ENCODE data around the gene DYNLT4.
"Not testable (repeated sequence)": the region's sequence is repeated elsewhere in the genome, so short reads cannot be mapped to it uniquely, and the experiment has no call there.

DYNLT4 gene

DNA sequence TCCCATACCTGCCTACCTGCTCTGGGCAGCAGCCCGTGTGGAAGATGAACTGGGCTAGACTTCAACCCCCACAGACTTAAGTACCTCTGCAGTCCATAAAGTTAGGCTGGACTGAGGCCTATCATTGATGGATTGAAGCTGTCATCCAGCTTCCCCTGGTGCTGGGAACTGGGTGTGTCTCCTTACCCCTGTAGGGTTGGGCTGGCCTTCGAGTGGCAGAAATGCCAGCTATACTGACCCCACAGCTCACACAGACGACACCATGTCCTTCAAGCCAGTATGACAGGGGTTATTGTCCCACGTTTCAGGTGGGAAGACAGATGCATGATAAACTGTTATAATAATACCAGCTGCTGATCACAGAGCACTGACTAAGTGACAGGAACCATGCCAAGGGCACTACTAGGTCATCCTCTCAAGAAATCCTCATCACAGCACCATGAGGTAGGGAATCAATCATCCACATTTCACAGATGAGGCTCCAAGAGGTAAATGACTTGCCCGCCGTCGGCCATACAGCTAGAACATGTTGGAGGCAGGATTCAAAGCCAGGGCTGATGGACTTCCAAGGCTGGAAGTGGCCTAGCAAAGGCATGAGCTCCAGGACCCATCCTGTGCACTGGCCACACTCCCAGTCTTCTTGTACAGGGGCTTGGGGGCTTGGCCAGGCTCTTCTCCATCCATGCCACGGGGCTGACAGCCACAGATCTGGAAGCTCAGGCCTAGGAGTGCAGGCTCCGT is 18.9 kb downstream of the DYNLT4 start, which contains the start of gene BEST4:
Gene BEST4 (minus strand): TSS at position 51 of the 741 bp plus-strand sequence. CDS start 465 bp downstream, outside the sequence.
- no peak for DNase-seq (ENCODE audit: low spot score)

DNA sequence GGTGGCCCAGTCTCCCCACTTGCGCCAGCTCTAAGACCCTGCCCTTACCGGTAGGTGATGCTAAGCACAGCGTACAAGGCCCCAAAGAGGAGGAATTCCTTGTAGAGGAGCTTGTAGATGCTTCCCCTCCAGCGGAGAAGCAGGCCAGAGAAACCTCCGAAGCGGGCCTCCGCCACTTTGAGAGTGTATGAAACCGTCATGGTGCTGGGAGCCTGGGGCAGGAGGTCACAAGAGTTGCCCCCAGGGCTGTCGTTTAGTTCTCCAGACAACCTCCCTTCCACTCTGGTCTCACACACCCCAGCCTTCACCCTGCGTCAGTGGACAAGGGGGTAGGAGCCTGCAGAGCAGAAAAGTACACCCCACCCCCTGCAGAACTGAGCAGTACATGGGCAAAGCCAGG is 19.6 kb downstream of the DYNLT4 start:
- no peak for DNase-seq (ENCODE audit: low spot score)

DNA sequence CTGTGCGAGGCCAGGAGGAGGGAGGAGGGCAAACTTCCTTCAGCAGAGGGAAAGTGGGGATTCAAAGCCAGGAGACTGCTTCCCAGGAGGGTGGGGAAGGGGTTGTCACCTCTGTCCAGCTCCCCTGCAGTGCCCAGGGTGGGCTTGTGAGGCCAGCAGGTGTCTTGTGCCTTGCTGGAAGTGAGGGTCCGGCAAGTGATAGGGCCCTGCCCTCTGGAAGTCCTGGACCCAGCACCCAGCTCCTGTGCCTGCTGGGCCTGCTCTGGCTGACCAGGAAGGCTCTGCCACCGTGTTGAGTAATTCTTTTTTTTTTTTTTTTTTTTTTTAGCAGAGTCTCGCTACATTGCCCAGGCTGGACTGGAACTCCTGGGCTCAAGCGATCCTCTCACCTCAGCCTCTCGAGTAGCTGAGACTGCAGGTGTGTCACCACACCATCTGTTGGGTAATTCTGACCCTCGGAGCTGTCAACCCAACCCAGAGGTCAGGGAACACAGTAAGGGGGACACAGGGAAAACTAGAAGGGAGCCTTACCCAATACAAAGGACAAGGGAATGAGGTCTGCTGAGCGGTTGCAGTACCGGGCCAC is 20.2 kb downstream of the DYNLT4 start:
- no peak for DNase-seq (ENCODE audit: low spot score)

GRCh38 chr1:44786138-44786840 is 20.9 kb downstream of the DYNLT4 start:
- peak; percentile 82 for DNase-seq (ENCODE audit: low spot score)

DNA sequence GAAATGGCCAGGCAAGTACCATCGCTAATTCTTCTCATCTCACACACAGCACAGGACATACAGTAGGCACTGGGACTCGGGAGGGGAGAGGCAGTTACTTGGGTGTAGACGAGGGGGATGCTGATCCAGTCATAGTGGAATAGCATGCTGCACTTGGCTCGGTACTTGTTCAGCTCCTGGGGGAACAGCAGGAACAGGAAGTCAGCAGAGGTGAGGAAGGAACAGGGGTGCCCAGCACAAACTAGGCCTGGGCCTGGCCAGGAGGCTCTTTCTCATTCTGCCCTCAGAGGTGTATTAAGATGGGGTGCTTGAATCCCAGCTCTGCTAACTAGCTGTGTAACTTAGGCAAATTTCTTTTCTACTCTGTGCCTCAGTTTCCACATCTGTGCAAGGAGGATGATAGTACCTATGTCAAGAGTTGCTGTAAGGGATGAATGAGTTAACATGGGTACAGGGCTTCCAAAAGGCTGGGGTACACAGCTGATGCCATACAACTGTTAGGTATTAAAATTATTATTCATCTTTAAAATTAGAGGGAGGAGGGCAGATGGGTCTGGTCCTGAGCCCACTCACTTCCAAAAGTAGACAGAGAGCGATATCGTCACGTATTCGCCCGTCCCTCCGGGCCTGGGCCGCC is 21.5 kb downstream of the DYNLT4 start:
- no peak for DNase-seq (ENCODE audit: low spot score)

GRCh38 chr1:44785029-44785380 is 22.1 kb downstream of the DYNLT4 start:
- DNase-seq (ENCODE audit: low spot score), result no peak

DNA sequence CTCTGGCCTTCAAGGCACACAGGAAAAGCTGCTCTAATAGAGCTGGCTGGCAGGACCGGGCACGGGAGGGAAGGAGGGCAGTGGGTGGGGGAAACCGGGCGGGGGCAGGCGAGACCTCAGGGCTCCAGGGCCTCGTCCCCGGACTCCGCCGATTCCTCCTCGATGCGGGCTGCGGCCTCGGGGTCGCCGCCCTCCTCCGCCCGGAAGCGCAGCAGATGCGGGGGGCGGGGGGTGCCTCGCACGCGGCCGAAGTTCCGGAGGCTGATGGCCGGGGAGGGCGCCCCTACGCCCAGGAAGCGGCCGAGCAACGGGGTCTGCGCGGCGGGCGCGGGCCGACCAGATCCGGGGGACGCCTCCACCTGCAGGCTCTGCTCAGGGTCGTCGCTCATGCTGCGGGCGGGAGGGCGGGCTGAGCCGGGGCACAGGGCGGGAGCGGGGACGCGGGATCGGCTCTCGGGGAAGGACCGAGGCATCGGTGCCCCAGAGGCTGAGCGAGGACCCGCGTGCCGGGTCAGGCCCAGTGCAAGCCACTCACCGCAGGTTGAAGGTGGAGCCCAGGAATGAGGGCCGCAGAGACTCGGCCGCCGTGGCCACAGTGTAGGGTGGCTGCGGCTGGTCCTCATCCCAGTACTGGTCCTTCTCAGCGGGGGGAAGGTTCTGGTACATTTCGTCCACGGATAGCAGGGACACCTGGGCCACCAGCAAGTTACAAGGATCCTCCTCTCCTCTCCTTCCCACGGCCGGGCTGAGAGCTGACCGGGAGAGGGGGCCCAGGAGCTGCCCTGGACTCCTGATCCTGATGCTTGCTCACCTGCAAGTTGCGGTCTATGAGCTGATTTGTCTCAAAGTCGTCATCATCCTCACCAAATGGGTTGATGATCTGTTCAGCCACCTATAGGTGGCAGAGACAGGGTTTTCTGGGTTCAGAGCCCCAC is 22.8 kb downstream of the DYNLT4 start:
- DNase-seq (ENCODE audit: low spot score), result no peak

DNA sequence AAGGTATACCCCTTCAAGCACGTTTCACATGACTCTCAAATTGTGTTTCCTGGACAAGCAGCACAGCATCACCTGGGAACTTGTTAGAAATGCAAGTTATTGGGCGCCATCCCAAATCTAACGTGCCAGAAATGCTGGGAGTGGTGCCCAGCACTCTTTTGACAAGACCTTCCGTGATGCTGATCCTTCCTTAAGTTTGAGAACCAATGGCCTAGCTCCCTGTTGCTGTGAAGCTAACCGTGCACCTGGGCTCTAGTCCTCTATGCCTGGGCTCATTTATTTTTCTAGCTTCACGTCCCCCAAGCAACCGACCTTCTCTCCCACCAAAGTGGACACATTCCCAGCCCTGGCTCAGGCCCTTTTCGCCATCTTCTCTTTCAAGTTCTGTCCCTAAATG is 23.5 kb downstream of the DYNLT4 start:
- DNase-seq (ENCODE audit: low spot score), result no peak

- DNase-seq (ENCODE audit: low spot score), result no peak
Observed at GRCh38 chr1:44780583-44781121, 26.5 kb downstream of the DYNLT4 start.

- no peak for DNase-seq (ENCODE audit: low spot score)
Observed at GRCh38 chr1:44778705-44779576, 28.2 kb downstream of the DYNLT4 start.

GRCh38 chr1:44777969-44778635 is 29.0 kb downstream of the DYNLT4 start:
- no peak for DNase-seq (ENCODE audit: low spot score)

GRCh38 chr1:44777547-44777946 is 29.6 kb downstream of the DYNLT4 start:
- no peak for DNase-seq (ENCODE audit: low spot score)

- no peak for DNase-seq (ENCODE audit: low spot score)
Observed at GRCh38 chr1:44776730-44777068, 30.5 kb downstream of the DYNLT4 start.

GRCh38 chr1:44775930-44776729 is 31.0 kb downstream of the DYNLT4 start:
- peak; percentile 46 for DNase-seq (ENCODE audit: low spot score)

DNA sequence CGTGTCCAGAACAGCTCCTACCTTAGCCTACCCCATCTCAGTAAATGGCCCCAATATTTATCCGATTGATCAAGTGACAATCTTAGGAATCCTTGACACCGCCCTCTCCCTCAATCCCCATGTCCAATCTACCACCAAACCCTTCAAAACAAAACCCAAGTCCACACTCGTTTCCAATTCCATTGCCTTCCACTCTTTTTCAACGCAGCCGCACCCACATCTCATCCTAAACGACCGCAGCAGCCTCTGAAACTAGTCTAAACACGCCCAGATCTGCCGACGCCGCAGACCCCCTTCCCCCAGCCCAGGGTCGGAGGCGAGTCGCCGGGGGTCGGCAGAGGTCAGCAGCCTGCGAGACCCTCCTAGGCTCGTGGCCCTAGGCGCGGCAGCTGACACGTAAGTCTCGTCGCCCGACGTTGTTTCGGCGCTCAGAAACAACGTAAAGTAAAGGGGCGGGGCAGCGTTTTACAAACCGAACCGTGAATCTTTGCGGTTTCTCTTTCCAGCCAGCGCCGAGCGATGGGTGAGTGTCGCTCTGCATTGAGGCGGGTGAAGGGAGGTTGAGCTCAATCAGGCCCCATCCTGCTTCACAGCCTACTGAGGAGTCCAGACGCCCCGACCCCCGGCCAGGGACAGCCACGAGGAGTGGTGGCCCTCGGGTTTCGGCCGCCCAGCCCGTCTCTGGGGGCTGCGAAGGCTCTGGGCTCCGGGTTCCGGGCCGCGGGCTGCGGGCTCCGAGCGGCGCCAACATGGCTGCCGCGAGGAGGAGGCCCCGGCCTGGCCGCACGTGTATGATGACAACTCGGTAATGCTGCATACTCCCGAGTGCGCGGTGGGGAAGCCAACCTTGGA is 31.8 kb downstream of the DYNLT4 start, which contains the start of gene RPS8:
Gene RPS8 (plus strand): TSS at position 463 of the 852 bp plus-strand sequence. CDS start 57 bp downstream, at position 520.
- DNase-seq (ENCODE audit: low spot score), result peak; percentile 80

GRCh38 chr1:44766421-44766820 is 40.7 kb downstream of the DYNLT4 start:
- not testable (repeated sequence) for DNase-seq (ENCODE audit: low spot score)

DNA sequence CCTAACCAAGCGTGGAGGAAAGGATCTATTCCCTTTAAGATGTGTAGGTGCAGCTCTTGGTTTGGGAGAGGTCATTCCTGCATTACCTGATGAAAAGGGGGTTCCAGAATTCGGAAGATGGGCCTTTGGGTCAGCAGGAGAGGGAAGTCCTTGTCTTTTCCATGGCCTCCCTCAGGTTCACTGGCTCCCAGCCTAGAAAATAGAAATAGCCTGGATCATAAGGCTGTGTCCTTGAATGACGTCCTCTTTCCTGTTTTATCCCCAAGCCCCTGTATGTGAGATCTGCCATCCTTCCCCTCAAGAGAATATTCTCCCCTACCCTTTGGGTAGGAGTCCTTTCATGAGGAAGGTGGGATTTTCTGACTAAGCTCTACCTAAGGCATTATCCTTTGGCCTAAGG is 46.3 kb downstream of the DYNLT4 start:
- no peak for DNase-seq (ENCODE audit: low spot score)

- DNase-seq (ENCODE audit: low spot score), result no peak
Observed at GRCh38 chr1:44759077-44759476, 48.1 kb downstream of the DYNLT4 start.
